SH-SY5Y (cell line): ENCODE data around the gene XPOT.

Experiments used
- GATA2 ChIP-seq: IDR thresholded peaks from 2 replicates; pipeline ENCODE4 v1.6.1; 2011; ENCODE audit warnings: mild to moderate bottlenecking, low read depth, low read length
- GATA3 ChIP-seq: IDR thresholded peaks from 2 replicates; pipeline ENCODE4 v1.6.1; 2011; ENCODE audit warnings: low read depth, mild to moderate bottlenecking, low read length, moderate library complexity

GRCh38 chr12:64411427-64411826, 7.2 kb downstream of the XPOT start:
- TF ChIP-seq GATA2: no peak
- no peak for TF ChIP-seq GATA3
